Astrocyte of the cerebellum (primary cell): ENCODE data around the gene RNASE11.

ENCODE experiments used
- DNase-seq: peaks from one replicate; pipeline ENCODE4 v3.0.0-alpha.2; 2011; ENCODE audit warnings: low read depth
- H3K4me3 ChIP-seq: 2 replicates; pipeline ENCODE4 v1.5.1; 2011; ENCODE audit warnings: mild to moderate bottlenecking, low read depth, low read length, moderate library complexity
- in situ Hi-C: cut with HindIII; loops from 2 replicates; pipeline ENCODE4 v1.10.0; 2017; ENCODE audit warnings: low sequenced_read_pairs
- TF ChIP-seq, protein P1 (sequence below): IDR thresholded peaks from 2 replicates; pipeline ENCODE4 v1.5.1; 2012; ENCODE audit warnings: low read length, low read depth, moderate library complexity, mild to moderate bottlenecking; ENCODE audit errors: missing control alignments

Gene RNASE11

DNA sequence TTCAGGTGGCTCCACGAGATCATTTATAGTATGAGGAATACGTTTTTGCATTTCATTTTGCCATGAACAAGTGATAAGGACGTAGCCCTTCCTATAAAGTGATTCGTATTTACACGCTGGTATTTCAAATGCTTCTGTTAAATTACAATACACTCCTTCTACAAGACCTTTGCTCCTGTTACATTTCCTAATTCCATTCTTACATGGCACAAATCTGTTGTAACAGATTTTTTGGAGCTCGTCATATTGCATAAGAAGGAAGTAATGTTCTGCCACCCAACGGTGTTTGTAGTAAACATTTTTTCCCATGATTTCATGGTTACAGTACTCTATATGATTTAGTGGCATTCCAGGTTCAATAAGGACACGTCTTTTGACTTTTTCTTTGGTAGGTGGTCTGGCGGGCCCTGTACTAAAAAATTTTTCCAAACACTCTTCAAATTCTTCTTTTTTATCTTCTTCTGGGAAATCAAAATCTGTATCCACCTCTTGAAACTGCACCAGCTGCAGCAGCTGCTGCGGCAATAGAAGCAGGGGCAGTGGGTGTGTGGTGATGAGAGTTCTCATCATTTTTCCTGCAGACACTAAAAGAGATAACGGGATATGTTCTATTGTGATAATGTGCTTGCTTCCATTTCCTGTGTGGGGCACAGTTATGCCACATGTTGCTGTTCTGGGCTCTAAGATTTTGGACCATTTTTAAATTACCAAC, 31.1 kb downstream of the RNASE11 start:
- DNase-seq: no peak
- no peak overlapping the region for H3K4me3 ChIP-seq
- in situ Hi-C loops: no loop called here
- TF ChIP-seq, protein P1, sequence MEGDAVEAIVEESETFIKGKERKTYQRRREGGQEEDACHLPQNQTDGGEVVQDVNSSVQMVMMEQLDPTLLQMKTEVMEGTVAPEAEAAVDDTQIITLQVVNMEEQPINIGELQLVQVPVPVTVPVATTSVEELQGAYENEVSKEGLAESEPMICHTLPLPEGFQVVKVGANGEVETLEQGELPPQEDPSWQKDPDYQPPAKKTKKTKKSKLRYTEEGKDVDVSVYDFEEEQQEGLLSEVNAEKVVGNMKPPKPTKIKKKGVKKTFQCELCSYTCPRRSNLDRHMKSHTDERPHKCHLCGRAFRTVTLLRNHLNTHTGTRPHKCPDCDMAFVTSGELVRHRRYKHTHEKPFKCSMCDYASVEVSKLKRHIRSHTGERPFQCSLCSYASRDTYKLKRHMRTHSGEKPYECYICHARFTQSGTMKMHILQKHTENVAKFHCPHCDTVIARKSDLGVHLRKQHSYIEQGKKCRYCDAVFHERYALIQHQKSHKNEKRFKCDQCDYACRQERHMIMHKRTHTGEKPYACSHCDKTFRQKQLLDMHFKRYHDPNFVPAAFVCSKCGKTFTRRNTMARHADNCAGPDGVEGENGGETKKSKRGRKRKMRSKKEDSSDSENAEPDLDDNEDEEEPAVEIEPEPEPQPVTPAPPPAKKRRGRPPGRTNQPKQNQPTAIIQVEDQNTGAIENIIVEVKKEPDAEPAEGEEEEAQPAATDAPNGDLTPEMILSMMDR: no peak

DNA sequence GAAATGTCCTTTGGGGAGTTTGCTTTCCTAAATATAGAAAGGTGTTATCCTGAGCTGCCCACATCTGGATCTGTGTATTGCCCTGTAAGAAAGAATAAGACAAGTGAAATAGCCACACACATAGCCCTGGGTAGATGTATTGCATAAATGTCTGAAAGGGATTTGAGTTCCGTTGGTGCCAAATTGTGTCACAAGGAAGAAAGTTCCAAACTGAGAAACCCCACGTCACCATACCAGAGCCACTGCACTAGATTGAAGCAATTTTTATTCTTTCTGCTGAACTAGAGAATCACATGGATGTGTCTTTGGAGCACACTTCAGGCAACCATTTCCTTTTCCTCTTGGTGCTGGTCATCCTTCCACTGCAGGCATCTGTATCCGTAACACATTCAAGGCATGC, 32.0 kb downstream of the RNASE11 start:
- DNase-seq: no peak
- in situ Hi-C loops: no loop called here
- TF ChIP-seq, protein P1: no peak
- no peak overlapping the region for H3K4me3 ChIP-seq

DNA sequence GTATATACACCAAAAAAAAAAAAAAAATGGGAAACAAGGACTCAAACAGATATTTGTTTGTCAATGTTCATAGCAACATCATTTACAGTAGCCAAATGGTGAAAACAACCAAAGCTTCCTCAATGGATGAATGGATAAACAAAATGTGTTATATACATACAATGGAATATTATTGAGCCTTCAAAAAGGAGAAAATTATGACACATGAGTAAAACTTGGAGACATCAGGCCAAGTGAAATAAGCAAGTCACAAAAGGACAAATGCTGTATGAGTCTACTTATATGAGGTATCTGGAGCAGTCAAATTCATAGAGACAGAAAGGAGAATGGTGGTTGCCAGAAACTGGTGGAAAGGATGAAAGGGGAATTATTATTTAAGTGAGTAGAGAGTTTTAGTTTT, 34.8 kb downstream of the RNASE11 start:
- in situ Hi-C loops: no loop called here
- H3K4me3 ChIP-seq: no peak overlapping the region
- DNase-seq: no peak
- TF ChIP-seq, protein P1: no peak

DNA sequence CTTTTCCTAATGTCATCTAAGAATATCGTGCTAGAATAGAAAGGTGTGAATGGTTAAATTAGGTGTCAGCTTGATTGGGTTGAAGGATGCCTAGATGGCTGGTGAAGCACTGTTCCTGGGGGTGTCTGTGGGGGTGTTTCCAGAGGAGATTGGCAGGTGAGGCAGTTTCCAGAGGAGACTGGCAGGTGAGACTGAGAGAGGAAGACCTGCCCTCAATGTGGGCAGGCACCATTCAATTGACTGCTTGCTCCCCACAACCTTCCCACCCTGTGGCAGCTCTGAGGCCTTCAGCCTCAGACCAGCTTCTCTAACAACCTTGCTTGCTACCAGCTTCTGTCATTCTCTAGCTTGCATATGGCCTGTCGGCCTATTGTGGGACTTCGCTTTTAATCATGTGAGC, 36.2 kb downstream of the RNASE11 start:
- in situ Hi-C loops: no loop called here
- TF ChIP-seq, protein P1: no peak
- H3K4me3 ChIP-seq: no peak overlapping the region
- DNase-seq: no peak

DNA sequence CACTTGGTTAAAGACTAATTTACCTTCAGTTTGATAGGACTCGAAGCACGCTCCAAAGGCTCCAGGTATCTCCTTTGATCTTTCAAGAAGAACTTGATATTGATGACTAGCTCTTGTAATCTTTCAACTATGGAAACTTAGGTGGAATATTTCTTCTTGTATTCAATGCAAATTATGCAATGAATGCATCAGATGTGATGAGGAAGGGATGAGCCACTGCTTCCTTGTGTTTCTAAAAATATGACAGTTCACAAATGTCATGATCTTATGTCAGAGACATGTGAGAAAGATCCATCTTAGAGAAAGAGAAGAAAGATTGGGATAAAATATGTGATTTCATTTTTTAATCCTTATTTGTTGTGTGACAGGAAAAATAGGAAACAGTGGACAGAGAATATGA, 36.9 kb downstream of the RNASE11 start:
- in situ Hi-C loops: no loop called here
- no peak overlapping the region for H3K4me3 ChIP-seq
- DNase-seq: no peak
- TF ChIP-seq, protein P1: no peak

DNA sequence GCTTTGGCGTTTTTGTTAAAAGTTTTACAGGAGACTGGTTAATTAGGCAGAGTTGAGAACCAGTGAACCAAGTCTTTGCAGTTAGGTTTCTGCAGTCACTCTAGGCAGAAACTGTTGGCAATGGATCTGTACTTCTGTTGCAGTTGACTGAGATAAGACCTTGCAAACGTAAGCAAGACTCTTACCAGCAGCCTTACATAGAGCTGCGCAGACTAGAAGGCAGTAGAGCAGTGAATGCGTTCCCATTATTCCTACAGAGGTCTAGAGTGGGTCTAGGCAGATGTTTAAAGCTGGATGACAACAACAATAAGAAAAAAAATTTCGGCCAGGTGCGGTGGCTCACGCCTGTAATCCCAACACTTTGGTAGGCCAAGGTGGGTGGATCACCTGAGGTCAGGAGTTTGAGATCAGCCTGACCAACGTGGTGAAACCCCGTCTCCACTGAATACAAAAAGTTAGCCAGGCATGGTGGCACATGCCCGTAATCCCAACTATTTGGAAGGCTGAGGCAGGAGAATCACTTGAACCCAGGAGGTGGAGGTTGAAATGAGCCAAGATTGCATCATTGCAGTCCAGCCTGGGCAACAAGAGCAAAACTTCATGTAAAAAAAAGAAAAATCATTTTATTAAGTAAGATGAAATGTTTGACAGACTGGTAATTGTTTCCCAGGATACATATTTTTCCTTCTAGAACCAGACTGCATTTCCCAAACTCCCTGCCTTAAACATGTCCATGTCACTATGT, 39.2 kb downstream of the RNASE11 start:
- H3K4me3 ChIP-seq: no peak overlapping the region
- DNase-seq: no peak
- TF ChIP-seq, protein P1: no peak
- in situ Hi-C loops: loop anchor here (10.0 kb wide), 1 partner anchor 74 kb away; no protein-coding TSS in a partner anchor
